A549 treated with Hydrocortisone at 1 μM for 4 hours (cell line): ENCODE measurements around the gene ECM1. TPM values are rescaled to one million over a fixed set of nuclear protein-coding genes. Genes with fewer than 3 reads are reported as not detected.

Experiments
- total RNA-seq: library from RNA; stranded (reverse); fragments of 200-300 nt; extraction: Qiagen RNA extraction; gene quantifications from 5 replicates; pipeline ENCODE4 v1.2.3, GENCODE V29; 2022

The ECM1 gene
- total RNA-seq = 1.4 to 2.0 TPM (median 1.8 TPM) in 5 replicates

GRCh38 chr1:150507912-150508864, at the start of gene ECM1:
TSS of gene ECM1 (plus strand) at chr1:150508109. CDS start at chr1:150508210, 101 bp downstream.

GRCh38 chr1:150486966-150487762, 20.7 kb upstream of the ECM1 start, which contains the start of gene TARS2:
TSS of gene TARS2 (plus strand) at chr1:150487419. CDS start at chr1:150487451, 32 bp downstream.

GRCh38 chr1:150515328-150516049, 7.6 kb downstream of the ECM1 start, which contains the start of gene FALEC:
TSS of gene FALEC (plus strand) at chr1:150515752.

GRCh38 chr1:150548632-150549495, 41.0 kb downstream of the ECM1 start, which contains the start of gene ADAMTSL4:
TSS of gene ADAMTSL4 (plus strand) at chr1:150549408. CDS start at chr1:150552289, 2,881 bp downstream.

Other genes with a start within 250 kb of the ECM1 start
- 134 to 156 TPM (median 147 TPM) in 5 replicates for gene APH1A, start 239.1 kb upstream of the ECM1 start, total RNA-seq
- gene C1orf54, start 235.3 kb upstream of the ECM1 start, total RNA-seq = 0.15 to 0.33 TPM (median 0.29 TPM) in 5 replicates
- gene CIART, start 225.6 kb upstream of the ECM1 start, total RNA-seq = 1.5 to 3.1 TPM (median 2.2 TPM) in 5 replicates
- gene MRPS21, start 214.2 kb upstream of the ECM1 start, total RNA-seq = 74.4 to 93.9 TPM (median 89.7 TPM) in 5 replicates
- 48.2 to 64.3 TPM (median 54.6 TPM) in 5 replicates for gene PRPF3, start 186.6 kb upstream of the ECM1 start, total RNA-seq
- 12.5 to 15.7 TPM (median 13.7 TPM) in 5 replicates for gene RPRD2, start 144.0 kb upstream of the ECM1 start, total RNA-seq
- 21.1 to 25.0 TPM (median 23.1 TPM) in 5 replicates for gene TARS2, start 20.7 kb upstream of the ECM1 start, total RNA-seq
- 0.22 TPM in 1 of 5 replicates, not detected in the others for gene FALEC, start 7.6 kb downstream of the ECM1 start, total RNA-seq
- 4.4 to 7.3 TPM (median 6.8 TPM) in 5 replicates for gene ADAMTSL4, start 41.3 kb downstream of the ECM1 start, total RNA-seq
- 227 to 337 TPM (median 299 TPM) in 5 replicates for gene MCL1, start 71.5 kb downstream of the ECM1 start, total RNA-seq
- gene ENSA, start 121.5 kb downstream of the ECM1 start, total RNA-seq = 128 to 143 TPM (median 138 TPM) in 5 replicates
- 11.5 to 21.8 TPM (median 15.3 TPM) in 5 replicates for gene GOLPH3L, start 189.0 kb downstream of the ECM1 start, total RNA-seq
- gene HORMAD1, start 212.8 kb downstream of the ECM1 start, total RNA-seq = 6.7 to 11.9 TPM (median 9.5 TPM) in 5 replicates